COR-L47 (cell line): ENCODE results near the gene PFKP.

ENCODE experiments used
- DNase-seq: peaks from one replicate; lab custom pipeline; 2025; lab: John Stamatoyannopoulos, UW

PFKP gene

DNA sequence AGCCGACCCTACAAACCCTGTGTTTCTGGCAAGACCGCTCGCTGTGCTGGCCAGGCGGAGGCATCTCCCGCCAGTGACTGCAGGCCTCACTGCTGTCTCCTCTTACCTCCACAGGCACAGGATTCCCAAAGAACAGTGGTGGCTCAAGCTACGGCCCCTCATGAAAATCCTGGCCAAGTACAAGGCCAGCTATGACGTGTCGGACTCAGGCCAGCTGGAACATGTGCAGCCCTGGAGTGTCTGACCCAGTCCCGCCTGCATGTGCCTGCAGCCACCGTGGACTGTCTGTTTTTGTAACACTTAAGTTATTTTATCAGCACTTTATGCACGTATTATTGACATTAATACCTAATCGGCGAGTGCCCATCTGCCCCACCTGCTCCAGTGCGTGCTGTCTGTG lies 69.0 kb downstream of the PFKP start:
- no peak for DNase-seq

GRCh38 chr10:3136763-3137611 lies 69.6 kb downstream of the PFKP start:
- DNase-seq = no peak

- DNase-seq = no peak
These were observed 70.8 kb downstream of the PFKP start for GRCh38 chr10:3137958-3138726.

DNA sequence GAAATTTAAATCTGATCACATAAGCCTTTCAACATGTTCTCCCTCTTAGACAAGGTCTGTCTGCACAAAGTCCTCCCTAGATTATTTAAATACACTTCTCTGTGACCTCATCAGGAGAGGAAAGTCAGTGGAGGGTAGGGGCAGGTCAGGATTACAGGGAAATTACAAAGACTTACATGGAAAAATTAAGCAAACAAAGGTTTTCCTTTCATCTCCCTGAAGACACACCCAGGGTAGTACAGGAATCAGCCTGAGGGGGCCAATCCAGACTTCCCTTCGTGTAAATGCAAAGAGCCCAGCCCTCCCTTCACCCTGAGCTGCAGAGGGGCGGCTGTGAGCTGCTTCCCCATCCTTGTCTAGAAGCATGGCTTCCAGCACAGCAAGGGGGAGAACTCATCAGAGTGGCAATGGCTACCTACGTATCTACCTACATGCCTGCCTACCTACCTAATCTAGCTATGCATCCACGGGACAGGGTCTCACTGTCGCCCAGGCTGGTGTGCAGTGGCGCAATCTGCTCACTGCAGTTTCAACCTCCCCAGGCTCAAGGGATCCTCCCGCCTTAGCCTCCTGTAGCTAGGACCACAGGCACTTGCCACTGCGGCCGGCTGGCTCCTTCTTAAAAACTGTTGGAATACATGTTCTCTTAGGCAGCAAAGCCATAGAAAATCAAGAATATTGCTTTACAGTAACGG lies 72.0 kb downstream of the PFKP start:
- no peak for DNase-seq

DNA sequence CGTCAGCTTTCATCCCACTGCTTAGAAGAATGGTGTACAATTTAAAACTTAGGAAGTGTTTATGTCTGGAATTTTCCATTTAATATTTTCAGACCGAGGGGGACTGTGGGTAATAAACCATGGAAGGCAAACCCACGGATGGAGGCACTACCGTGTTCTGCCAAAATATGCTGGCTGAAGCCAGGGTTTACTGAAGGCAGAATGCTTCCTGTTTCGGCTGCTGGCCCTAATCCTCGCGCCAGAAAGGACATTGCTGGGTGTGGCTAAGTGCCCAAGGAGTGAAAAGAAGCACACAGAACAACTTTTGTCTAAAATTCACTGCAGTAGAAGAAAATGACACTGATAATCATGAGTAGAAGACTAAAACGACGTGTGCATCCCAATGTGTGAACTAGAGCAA lies 72.9 kb downstream of the PFKP start:
- DNase-seq = no peak

DNA sequence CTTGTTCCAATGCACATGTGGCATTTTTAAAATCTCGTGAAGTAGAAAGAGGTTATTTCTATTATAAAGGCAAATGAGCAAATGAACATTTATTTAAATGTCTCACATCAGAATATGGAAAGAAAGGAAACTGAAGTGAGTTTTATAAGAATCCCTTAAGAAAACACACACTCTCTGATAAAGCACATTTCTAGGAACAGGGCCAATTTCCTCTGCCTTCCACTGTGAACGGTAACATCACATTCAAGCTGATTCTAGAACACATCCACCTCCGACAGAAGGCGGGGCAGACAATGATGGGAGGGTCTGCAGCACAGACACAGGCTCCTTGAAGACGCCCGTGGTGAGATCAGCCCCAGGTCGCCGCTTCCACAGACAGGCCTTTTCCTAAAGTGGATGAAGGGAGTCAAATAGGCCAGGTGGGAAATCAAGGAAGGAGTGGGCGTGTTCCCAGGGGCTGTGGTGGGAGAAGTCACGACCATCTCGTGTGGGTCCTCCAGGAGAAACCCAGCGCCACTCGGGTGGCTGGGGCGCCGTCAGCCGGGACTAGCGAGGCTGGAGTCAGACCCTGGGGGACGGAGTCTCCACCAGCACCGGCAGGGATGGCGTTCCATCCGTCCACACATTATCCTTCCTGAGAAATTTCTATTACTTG lies 74.1 kb downstream of the PFKP start:
- DNase-seq = no peak

DNA sequence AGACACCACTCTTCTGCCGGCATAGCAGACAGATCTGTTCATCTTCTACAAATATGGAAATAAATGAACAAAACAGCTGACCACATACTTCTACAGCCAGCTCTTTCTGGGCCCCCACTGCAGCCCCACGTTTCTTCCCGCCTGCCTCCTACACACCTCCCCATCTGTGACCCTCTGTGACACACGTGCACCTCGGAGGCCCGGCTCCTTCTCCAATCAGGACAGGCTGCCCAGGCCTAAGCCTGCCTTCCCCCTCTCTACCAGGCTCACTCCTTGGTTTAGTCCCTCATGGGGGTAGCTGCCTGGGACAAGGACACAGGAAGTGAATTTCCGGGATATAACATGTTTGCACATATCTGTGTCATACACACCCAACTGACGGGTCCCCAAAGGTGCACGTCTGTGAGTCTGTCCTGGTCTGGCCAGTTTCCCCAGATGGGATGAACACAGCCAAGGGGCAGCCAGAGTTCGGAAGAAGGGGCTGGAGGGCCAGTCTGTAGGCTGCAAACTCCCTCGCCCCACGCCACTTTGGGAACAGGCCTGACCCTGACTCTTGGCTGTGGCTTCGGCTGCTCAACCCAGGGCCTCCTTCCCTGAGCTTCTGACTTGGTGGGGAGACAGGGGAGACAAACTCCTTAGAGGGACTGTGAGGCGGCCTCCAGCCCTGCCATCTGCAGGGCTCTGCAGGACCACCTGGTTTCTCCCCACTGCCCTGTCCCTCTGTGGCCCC lies 75.0 kb downstream of the PFKP start:
- DNase-seq = no peak

- DNase-seq = no peak
These were observed 76.0 kb downstream of the PFKP start for GRCh38 chr10:3143366-3143765.

DNA sequence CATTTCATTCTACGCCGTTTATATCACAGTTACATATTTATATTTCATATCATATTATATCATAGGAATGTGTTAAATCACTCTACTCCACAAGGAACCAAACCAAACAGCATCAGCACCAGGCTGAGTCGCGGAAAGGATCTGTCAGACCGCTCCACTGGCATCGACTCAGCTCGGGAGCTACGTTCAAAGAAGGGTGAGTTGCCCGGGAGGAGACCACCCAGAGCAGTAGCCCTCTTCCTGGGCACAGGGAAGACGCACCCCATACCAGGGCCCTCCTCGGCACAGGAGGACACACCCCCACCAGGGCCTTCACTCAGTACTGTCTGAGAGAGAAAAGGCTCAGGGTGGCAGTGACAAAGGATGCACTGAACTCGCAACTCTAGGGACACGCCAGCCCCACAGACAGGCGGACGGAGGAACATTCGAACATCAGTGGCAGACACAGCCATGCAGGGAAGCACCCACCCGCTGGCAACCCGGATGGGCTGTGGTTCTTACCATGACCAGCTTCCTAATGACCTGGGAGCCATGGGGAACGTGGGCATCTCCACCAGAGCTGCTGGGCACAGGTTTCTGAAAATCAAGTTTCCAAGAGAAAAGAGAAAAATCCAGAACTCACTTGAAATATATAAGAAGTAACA lies 76.6 kb downstream of the PFKP start:
- no peak for DNase-seq

DNA sequence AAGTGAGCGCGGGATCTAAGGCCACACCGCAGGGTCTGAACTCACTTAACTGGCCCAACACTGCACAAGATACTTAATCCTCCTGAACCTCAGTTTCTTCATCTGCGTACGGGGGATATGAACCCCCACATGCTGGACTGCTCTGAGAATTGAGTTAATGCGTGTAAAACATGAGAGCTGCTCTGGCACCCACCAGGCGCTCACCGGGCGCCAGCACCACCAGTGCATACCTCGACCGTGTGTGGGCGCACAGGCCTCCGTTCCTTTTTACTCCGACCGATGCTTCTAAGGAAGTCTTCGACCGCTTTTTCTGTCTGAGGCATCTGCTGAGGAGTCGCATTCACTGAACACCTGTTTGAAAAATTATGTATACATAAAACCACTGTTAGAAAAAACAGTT lies 78.0 kb downstream of the PFKP start:
- no peak for DNase-seq

- no peak for DNase-seq
These were observed 78.9 kb downstream of the PFKP start for GRCh38 chr10:3146289-3146688.

DNA sequence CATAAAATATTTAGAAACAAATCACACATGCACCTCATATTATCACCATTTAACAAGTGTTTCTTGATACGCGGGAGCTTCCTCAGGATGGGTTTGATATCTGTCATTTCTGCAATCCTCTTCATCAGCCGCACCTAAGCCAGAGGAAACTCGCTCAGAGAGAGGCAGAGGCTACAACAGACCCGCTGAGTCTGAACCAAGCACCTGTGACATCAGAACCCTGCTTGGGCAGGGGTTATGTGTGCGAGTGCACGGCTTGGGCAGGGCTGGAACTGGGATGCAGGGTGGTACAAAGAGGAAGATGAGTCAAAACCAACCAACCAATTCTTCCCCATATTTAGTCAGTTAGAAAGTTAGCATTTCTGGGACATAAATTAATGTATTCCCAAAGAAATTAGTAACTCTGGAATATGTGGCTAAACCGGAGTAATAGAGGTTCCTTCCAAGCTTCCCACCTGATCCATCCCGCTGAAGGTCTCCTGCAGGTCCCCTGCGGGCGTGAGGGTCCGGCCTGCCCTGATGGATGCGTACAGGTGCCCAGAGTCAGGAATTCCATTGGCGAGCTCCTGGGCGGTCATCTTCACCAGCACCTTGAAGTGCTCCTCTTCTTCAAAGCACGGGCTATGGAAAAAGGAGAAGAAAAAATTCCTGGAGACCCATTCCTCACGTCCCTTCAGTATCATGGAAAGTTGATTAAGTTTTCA lies 79.9 kb downstream of the PFKP start:
- DNase-seq = no peak

DNA sequence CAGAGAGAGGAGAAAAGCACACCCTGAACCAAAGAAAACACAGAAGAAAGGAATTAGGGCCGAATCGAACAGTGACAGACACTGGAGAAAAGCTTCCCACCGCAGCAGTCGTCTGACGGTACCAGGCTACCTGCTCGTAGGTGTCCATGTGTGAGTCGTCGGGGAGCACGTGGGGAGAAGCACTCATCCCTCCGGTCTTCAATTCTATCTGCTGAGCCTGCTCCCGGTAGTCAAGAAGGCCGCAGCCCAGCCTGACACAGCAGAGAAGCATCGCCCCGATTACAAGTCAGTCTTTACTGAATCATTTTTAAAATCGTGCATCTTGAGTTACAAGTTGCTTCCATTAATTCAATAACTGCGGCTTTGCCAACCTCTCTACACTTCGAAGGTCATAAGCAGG lies 80.7 kb downstream of the PFKP start:
- DNase-seq = no peak

GRCh38 chr10:3148994-3149393 lies 81.6 kb downstream of the PFKP start:
- DNase-seq = no peak

- DNase-seq = no peak
These were observed 82.6 kb downstream of the PFKP start for GRCh38 chr10:3149918-3150317.

- no peak for DNase-seq
These were observed 83.0 kb downstream of the PFKP start for GRCh38 chr10:3150366-3150765.

- DNase-seq = no peak
These were observed 83.6 kb downstream of the PFKP start for GRCh38 chr10:3150961-3151360.

GRCh38 chr10:3151889-3152565 lies 84.7 kb downstream of the PFKP start:
- DNase-seq = no peak

DNA sequence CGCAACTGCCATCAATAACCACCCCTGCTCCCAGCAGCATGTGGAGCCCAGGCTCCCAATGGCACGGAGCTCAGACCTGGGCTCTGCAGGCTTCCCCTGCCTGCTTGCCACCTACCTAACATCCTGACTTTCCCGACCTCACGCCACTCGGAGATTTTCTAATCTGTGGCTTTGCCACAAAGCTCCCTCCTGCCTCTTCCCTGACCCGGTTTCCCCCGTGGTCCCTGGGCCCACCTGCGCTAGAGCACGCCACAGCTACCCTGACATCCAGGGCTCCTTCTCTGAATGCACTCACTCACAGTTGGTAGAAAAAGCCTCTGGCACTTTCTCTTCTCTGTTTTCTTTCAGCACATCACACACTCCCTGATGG lies 85.2 kb downstream of the PFKP start:
- DNase-seq = no peak

- no peak for DNase-seq
These were observed 87.3 kb downstream of the PFKP start for GRCh38 chr10:3154666-3155065.
